Measurements from ENCODE around the gene AFF1.
"Not testable (repeated sequence)": the region's sequence is repeated elsewhere in the genome, so short reads cannot be mapped to it uniquely, and the experiment has no call there.

AFF1 gene

DNA sequence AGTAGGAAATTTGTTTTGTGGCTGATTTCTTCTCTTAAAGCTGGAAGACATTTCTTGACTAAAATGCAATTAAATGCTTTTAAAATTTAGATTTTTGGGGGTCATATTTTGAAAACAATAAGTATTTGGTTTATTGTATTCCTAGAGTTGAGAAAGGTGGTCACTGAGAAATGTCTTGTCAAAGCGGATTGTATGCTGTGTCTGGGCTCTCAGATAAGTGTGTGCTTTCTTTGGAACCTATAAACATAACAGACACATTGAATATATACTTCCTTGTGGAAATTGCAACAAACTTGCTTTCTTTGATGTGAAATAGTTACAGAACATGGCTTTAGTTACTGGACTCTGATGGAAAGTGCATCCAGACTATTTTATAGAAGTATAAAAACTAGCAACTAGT, 75.4 kb downstream of the AFF1 start:
- Histone ChIP-seq H3K36me3 (ENCODE audit: control insufficient read depth, insufficient read depth, low read length, severe bottlenecking) (no peaks in the 10 kb centered on the region), H3K4me1 (ENCODE audit: control insufficient read depth, insufficient read depth, low read length) (peaks cover 62% of the 10 kb centered on the region), H3K9ac (ENCODE audit: low read length) (no peak overlapping the region), H3K27me3 (replicated peaks; ENCODE audit: control insufficient read depth, insufficient read depth, low read length) (no peaks in the 10 kb centered on the region), H3K4me3 (ENCODE audit: low read length) (no peak overlapping the region), H3K9me3 (ENCODE audit: control insufficient read depth, low read length) (no peaks in the 10 kb centered on the region)
- DNase-seq (ENCODE audit: low read depth): no peak

DNA sequence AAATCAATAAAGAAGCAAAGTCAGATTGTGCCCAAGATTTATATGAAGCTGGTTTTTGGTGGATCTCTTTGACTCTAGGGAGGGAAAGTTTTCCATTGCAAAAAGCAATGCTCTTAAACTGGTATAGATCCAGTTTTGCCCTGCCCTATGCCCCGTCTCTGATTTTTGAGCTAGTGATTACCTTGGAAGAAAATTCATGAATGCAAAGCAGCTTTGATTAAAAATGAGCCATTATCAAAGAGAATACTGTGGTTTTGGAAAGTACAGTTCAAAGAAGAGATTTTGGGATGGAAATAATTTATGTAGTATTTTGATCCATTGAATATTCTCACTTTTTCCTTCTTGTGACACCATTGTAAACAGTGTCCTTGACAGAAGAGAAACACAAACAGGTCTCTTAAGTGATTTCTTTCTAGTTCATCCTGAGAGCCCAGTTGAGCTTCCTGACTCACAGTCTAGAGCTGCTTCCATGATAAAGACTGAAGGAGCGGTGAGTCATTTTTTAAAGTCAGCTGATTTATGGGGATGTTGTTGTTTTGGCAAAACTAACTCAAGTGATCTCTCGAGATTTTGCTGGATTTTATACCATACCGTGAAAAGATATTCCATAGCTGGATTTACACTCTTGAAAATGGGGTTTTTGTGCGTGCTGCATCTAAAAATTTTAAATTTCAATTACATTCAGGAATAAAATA, 76.7 kb downstream of the AFF1 start:
- Histone ChIP-seq H3K9ac (ENCODE audit: low read length) (peak overlapping the region; percentile 29), H3K9me3 (ENCODE audit: control insufficient read depth, low read length) (no peaks in the 10 kb centered on the region), H3K36me3 (ENCODE audit: control insufficient read depth, insufficient read depth, low read length, severe bottlenecking) (no peaks in the 10 kb centered on the region), H3K27me3 (replicated peaks; ENCODE audit: control insufficient read depth, insufficient read depth, low read length) (no peaks in the 10 kb centered on the region), H3K4me1 (ENCODE audit: control insufficient read depth, insufficient read depth, low read length) (peaks cover 61% of the 10 kb centered on the region), H3K4me3 (ENCODE audit: low read length) (peak overlapping the region; percentile 44)
- peak; percentile 82 for DNase-seq (ENCODE audit: low read depth)

DNA sequence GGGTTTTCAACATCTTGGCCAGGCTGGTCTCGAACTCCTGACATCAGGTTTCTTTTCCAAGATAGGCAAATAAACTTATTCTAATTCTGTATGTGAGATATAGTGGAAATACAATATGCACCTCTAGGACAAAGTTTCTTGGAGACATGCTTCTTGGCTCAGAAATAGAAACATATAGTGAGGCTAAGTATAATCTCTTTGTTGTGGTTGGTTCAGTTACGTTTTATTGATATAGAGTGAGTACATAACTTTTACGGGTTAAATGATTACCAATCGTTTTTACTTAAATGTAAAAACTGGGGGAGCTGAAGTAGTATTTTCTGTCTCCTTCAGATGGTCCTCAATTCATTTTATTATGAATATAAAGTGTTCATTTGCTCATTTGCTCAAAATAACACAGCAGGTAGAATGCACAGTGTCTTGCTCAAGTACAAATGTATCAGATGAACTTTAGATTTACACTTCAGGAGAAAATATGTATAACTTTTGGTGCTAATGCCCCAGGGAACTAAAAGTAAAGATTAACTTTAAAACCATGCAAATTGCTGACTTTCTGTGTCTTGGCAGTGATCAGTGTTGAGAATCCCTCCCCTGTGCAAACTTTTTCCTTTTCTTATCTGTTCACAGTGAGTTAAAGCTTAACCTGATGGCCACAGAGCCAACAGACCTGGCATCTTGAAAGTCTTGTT, 77.6 kb downstream of the AFF1 start:
- no peaks in the 10 kb centered on the region for H3K9me3 ChIP-seq (ENCODE audit: control insufficient read depth, low read length)
- H3K4me3 ChIP-seq (ENCODE audit: low read length): peak overlapping the region; percentile 44
- peak overlapping the region; percentile 0 for H3K9ac ChIP-seq (ENCODE audit: low read length)
- no peaks in the 10 kb centered on the region for H3K36me3 ChIP-seq (ENCODE audit: control insufficient read depth, insufficient read depth, low read length, severe bottlenecking)
- peaks cover 62% of the 10 kb centered on the region for H3K4me1 ChIP-seq (ENCODE audit: control insufficient read depth, insufficient read depth, low read length)
- no peak for DNase-seq (ENCODE audit: low read depth)
- H3K27me3 ChIP-seq (replicated peaks; ENCODE audit: control insufficient read depth, insufficient read depth, low read length): no peaks in the 10 kb centered on the region

DNA sequence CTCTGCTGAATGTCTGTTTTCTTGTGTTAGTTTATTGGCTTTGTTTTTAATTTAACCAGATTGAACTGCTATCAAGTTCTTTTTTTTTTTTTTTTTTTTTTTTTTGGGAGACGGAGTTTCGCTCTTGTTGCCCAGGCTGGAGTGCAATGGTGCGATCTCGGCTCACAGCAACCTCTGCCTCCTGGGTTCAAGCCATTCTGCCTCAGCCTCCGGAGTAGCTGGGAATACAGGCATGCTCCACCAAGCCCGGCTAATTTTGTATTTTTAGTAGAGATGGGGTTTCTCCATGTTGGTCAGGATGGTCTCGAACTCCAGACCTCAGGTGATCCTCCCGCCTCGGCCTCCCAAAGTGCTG, 78.1 kb downstream of the AFF1 start:
- H3K4me3 ChIP-seq (ENCODE audit: low read length); H3K27me3 ChIP-seq (replicated peaks; ENCODE audit: control insufficient read depth, insufficient read depth, low read length); DNase-seq (ENCODE audit: low read depth); H3K9ac ChIP-seq (ENCODE audit: low read length); H3K36me3 ChIP-seq (ENCODE audit: control insufficient read depth, insufficient read depth, low read length, severe bottlenecking); H3K9me3 ChIP-seq (ENCODE audit: control insufficient read depth, low read length): not testable (repeated sequence)
- peaks cover 67% of the 10 kb centered on the region for H3K4me1 ChIP-seq (ENCODE audit: control insufficient read depth, insufficient read depth, low read length)

DNA sequence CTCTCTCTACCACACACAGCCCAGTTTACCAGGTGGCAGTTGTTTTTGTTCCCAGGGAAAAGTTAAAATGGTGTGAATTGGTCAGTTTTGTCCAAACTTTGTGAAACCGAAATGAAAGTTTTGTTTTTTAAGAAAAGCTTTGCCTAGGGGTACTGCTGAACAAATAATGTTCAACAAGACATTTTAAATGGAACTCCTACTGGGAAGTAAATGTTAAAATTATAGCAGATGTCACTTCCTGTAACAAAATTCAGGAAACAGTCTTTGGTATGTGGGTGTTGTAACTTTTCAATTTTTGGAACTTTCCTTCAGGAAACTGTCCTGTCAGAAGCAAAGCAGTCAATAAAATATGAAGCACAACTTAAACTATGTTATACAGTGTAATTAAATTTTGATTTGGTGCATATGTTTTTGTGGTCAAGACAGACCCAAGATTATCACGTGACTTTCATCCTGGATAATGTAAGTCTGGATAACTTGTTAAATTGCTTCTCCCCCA, 79.5 kb downstream of the AFF1 start:
- no peaks in the 10 kb centered on the region for H3K27me3 ChIP-seq (replicated peaks; ENCODE audit: control insufficient read depth, insufficient read depth, low read length)
- H3K9ac ChIP-seq (ENCODE audit: low read length): peak overlapping the region; percentile 51
- no peaks in the 10 kb centered on the region for H3K9me3 ChIP-seq (ENCODE audit: control insufficient read depth, low read length)
- H3K4me1 ChIP-seq (ENCODE audit: control insufficient read depth, insufficient read depth, low read length): peaks cover 61% of the 10 kb centered on the region
- no peaks in the 10 kb centered on the region for H3K36me3 ChIP-seq (ENCODE audit: control insufficient read depth, insufficient read depth, low read length, severe bottlenecking)
- peak overlapping the region; percentile 63 for H3K4me3 ChIP-seq (ENCODE audit: low read length)
- peak; percentile 74 for DNase-seq (ENCODE audit: low read depth)

DNA sequence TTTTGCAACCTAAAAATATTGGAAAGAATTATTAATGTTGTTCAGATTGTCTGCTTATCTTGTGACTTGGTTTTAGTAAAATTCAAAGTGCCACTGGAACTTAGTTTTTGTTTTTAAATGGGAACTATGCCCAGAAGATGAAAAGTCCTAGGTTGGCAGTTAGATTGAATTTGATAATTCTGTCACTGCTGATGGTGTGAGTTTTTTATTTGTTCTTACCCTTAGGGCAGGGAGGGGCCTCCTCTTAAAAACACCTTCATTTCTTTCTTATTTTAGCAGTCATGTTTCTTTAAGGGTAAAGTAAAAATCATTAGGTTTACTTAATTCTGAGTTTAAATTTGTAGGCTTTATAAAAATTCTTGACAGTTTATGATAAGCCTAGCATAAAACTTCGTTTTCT, 80.6 kb downstream of the AFF1 start:
- Histone ChIP-seq H3K9me3 (ENCODE audit: control insufficient read depth, low read length) (no peaks in the 10 kb centered on the region), H3K4me1 (ENCODE audit: control insufficient read depth, insufficient read depth, low read length) (peaks cover 58% of the 10 kb centered on the region), H3K9ac (ENCODE audit: low read length) (peak overlapping the region; percentile 39), H3K36me3 (ENCODE audit: control insufficient read depth, insufficient read depth, low read length, severe bottlenecking) (no peaks in the 10 kb centered on the region), H3K27me3 (replicated peaks; ENCODE audit: control insufficient read depth, insufficient read depth, low read length) (no peaks in the 10 kb centered on the region), H3K4me3 (ENCODE audit: low read length) (no peak overlapping the region)
- DNase-seq (ENCODE audit: low read depth): no peak

DNA sequence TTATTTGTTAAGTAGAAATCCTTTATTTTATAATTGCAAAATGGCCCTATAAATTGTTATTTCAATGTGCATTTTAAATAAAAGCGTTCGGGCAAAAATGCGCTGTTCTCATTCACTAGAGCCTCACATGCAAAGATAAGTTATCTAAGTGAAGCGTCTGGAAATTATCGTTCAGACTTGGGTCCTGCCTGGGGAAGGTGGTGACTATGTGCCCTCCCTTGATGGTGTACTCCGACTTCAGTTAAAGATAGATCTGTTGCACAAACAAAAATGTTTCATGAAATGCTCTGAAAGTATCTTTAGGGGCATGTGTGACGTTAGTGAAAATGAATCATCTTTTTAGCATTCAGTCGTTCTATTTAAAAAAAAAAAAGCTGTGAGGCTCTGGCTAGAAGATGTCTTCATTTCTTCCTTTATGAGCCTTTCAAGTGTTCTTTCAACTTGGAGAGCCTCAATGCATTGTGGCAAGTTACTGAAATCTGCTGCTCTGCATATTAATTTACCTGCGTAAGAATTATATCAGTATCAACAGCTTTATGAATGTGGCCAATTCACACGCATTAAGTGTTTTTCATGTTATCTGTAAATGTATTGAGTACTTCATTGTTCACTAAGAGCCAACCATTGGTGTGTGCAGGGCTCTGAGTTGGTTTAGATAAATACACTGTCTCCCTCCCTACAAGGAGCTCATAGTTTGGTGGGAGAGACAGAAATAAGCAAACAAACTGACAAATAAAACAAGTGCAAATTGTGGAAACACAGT, 83.0 kb downstream of the AFF1 start:
- Histone ChIP-seq H3K4me1 (ENCODE audit: control insufficient read depth, insufficient read depth, low read length) (peaks cover 40% of the 10 kb centered on the region), H3K9ac (ENCODE audit: low read length) (no peak overlapping the region), H3K9me3 (ENCODE audit: control insufficient read depth, low read length) (no peaks in the 10 kb centered on the region), H3K27me3 (replicated peaks; ENCODE audit: control insufficient read depth, insufficient read depth, low read length) (no peaks in the 10 kb centered on the region), H3K4me3 (ENCODE audit: low read length) (no peak overlapping the region), H3K36me3 (ENCODE audit: control insufficient read depth, insufficient read depth, low read length, severe bottlenecking) (no peaks in the 10 kb centered on the region)
- DNase-seq (ENCODE audit: low read depth): peak; percentile 63

DNA sequence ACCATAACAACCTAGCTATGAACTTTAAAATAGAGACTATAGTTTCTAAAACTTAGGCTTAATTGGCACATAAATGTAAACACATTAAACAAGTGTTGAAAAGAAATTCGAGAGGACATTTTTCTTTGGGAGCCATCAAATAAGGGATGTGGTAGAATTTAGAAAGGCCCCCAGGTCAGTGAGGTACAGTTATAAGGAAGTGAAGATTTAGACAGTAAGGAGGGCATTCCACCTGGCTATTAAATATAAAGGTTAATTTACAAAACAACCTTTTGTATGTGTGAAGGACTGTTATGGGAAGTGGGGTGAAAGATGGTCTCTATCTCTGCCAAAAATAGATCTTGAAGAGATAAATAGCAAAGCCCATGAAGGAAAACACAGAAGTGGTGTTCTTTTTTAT, 83.9 kb downstream of the AFF1 start:
- no peak overlapping the region for H3K9ac ChIP-seq (ENCODE audit: low read length)
- no peak for DNase-seq (ENCODE audit: low read depth)
- no peaks in the 10 kb centered on the region for H3K36me3 ChIP-seq (ENCODE audit: control insufficient read depth, insufficient read depth, low read length, severe bottlenecking)
- H3K4me3 ChIP-seq (ENCODE audit: low read length): no peak overlapping the region
- H3K27me3 ChIP-seq (replicated peaks; ENCODE audit: control insufficient read depth, insufficient read depth, low read length): no peaks in the 10 kb centered on the region
- no peaks in the 10 kb centered on the region for H3K9me3 ChIP-seq (ENCODE audit: control insufficient read depth, low read length)
- peaks cover 42% of the 10 kb centered on the region for H3K4me1 ChIP-seq (ENCODE audit: control insufficient read depth, insufficient read depth, low read length)

DNA sequence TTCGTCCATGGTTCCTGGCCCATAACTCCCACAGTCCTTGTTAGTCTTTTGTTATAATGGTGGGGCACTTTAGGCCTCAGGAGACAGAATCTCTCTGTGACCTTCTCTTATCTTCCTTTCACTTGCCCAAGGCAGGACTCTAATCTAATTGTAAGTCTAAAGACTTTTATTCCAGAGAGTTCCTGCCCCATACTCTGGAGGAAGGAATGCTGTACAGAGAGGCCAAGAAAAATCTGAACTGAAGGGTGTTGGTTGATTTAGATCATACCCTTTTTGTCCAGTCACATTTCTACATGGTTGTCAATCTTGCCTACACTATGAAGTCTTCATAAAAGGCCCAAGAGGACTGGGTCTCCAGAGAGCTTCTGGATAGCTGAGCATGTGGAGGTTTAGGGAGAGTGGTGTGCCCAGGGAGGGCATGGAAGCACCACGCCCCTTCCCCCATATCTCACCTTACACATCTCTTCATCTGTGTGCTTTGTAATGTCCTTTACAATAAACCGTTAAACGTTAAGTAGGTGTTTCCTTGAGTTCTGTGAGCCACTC, 84.5 kb downstream of the AFF1 start:
- DNase-seq (ENCODE audit: low read depth): no peak
- no peak overlapping the region for H3K9ac ChIP-seq (ENCODE audit: low read length)
- peaks cover 42% of the 10 kb centered on the region for H3K4me1 ChIP-seq (ENCODE audit: control insufficient read depth, insufficient read depth, low read length)
- no peak overlapping the region for H3K4me3 ChIP-seq (ENCODE audit: low read length)
- no peaks in the 10 kb centered on the region for H3K27me3 ChIP-seq (replicated peaks; ENCODE audit: control insufficient read depth, insufficient read depth, low read length)
- no peaks in the 10 kb centered on the region for H3K9me3 ChIP-seq (ENCODE audit: control insufficient read depth, low read length)
- no peaks in the 10 kb centered on the region for H3K36me3 ChIP-seq (ENCODE audit: control insufficient read depth, insufficient read depth, low read length, severe bottlenecking)

DNA sequence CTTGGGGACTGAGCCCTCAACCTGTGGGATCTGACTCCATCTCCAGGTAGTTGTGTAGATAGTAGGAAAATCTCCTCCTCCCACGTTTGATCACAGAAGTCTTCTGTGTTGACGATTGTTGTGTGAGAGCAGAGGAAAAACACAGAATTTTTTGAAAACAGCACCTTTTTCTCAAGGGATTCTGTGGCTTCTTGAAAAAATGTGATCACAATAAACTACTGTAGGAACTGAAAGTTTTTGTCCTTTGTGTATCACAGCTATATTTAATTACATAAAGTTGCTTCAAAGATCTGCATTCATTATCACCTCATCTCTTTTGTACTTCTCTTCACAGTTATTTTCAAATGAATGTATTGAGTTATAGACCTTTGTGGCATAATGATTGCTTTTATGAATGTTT, 85.1 kb downstream of the AFF1 start:
- Histone ChIP-seq H3K9me3 (ENCODE audit: control insufficient read depth, low read length) (no peaks in the 10 kb centered on the region), H3K36me3 (ENCODE audit: control insufficient read depth, insufficient read depth, low read length, severe bottlenecking) (no peaks in the 10 kb centered on the region), H3K9ac (ENCODE audit: low read length) (no peak overlapping the region), H3K27me3 (replicated peaks; ENCODE audit: control insufficient read depth, insufficient read depth, low read length) (no peaks in the 10 kb centered on the region), H3K4me3 (ENCODE audit: low read length) (no peak overlapping the region), H3K4me1 (ENCODE audit: control insufficient read depth, insufficient read depth, low read length) (peaks cover 41% of the 10 kb centered on the region)
- DNase-seq (ENCODE audit: low read depth): no peak

DNA sequence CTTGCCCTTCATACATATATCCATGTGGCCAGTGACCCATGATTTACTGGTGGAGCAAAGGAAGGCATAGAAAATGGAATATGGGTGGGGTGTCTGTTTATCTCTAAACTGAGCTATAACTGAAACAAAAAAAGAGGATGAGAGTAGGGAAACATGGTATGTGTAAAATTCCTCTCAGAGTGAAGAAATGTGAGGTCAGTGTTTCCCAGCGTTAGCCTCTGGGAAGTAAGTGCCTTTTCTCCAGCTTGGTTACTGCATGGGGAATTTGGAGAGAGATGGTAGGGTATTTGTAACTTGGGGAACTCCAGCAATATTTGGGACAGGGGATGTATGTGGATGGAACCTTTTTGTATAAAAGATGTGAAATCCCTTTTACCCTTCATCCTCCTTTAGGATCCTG, 89.4 kb downstream of the AFF1 start:
- H3K4me3 ChIP-seq (ENCODE audit: low read length): no peak overlapping the region
- no peaks in the 10 kb centered on the region for H3K9me3 ChIP-seq (ENCODE audit: control insufficient read depth, low read length)
- no peaks in the 10 kb centered on the region for H3K36me3 ChIP-seq (ENCODE audit: control insufficient read depth, insufficient read depth, low read length, severe bottlenecking)
- no peaks in the 10 kb centered on the region for H3K27me3 ChIP-seq (replicated peaks; ENCODE audit: control insufficient read depth, insufficient read depth, low read length)
- H3K9ac ChIP-seq (ENCODE audit: low read length): no peak overlapping the region
- DNase-seq (ENCODE audit: low read depth): no peak
- peaks cover 33% of the 10 kb centered on the region for H3K4me1 ChIP-seq (ENCODE audit: control insufficient read depth, insufficient read depth, low read length)

Measured in adipocyte (in vitro differentiated cells).